Pons (tissue), 1 donor: ENCODE measurements around the gene GTF2E1.
"Not testable (repeated sequence)": the region's sequence is repeated elsewhere in the genome, so short reads cannot be mapped to it uniquely, and the experiment has no call there.

Experiments used
- DNase-seq: peaks from one replicate; pipeline ENCODE4 v3.0.0-alpha.2; 2016; ENCODE audit warnings: low spot score

Gene GTF2E1

DNA sequence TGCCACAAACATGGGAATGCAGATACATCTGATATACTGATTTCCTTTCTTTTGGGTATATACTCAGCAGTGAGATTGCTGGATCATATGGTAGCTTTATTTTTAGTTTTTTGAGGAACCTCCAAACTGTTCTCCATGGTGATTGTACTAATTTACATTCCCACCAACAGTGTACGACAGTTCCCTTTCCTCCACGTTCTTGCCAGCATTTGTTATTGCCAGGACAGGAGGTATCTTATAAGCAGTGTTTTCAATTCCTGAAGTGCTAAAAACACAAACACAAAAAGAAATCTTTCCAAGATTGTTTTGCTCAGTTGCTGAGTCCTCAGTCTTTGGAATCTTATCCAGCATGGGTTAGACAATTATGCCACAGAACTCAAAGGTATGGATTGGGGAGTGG is 13.5 kb downstream of the GTF2E1 start:
- no peak for DNase-seq

DNA sequence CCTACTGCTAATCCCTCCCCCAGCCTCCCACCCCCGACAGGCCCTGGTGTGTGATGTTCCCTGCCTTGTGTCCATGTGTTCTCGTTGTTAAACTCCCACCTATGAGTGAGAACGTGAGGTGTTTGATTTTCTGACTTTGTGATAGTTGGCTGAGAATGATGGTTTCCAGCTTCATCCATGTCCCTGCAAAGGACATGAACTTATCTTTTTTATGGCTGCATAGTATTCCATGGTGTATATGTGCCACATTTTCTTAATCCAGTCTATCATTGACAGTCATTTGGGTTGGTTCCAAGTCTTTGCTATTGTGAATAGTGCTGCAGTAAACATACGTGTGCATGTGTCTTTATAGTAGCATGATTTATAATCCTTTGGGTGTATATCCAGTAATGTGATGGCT is 16.0 kb downstream of the GTF2E1 start:
- not testable (repeated sequence) for DNase-seq

DNA sequence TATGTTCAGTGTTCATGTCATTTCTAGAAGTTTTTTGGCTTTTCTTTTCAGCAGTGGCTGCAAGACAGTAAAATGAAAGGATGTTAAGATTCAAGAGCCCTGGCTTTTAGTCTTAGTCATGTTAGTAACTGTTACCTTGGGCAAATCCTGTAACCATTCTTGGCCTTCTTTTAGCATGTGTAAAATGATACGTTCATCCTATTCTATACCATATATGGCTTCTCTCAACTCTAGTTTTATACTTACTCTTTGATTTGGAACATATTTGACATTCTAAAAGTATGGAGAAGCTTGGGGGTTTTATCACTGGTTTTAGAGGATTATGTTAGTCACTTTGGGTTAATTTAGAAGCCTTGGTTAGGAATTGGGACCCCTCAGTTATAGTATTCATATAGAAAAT is 20.1 kb downstream of the GTF2E1 start:
- DNase-seq = no peak

DNA sequence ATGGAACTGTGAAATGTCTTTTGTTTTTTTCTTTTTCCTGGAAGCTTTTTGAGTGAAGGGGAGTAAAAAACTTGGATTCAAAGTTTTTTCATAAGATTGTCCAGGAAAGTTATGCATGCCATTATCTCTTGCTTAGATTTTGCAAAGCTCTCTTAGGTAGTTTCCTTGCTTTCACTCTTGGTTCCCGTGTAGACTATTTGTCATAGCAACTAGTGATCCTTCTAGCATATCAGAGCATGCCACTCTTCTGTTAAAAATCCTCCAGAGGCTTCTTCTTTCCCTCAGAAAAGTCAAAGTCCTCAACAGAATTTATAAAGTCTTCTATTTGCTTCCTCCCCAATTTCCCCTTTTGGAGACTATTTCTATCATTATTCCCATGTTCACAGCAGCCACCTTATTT is 21.1 kb downstream of the GTF2E1 start:
- DNase-seq = no peak

DNA sequence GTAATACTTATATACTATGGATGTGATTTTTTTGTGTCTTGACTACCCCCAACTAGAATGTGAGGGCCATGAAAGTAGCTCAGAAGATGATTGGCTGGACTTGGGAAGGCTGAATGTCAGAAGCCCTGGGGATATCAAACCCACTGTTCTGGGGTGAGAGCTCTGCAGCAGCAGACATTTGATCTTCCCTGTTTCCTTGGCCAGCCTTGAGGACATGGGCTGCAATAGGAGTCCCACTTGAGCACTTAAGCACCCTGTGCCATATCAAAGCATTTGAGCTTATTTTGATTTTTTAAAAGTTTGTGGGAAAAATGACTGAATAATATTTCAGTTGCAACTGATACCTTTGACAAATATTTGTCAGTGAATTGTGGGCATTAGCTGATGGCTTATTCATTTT is 21.7 kb downstream of the GTF2E1 start:
- no peak for DNase-seq

DNA sequence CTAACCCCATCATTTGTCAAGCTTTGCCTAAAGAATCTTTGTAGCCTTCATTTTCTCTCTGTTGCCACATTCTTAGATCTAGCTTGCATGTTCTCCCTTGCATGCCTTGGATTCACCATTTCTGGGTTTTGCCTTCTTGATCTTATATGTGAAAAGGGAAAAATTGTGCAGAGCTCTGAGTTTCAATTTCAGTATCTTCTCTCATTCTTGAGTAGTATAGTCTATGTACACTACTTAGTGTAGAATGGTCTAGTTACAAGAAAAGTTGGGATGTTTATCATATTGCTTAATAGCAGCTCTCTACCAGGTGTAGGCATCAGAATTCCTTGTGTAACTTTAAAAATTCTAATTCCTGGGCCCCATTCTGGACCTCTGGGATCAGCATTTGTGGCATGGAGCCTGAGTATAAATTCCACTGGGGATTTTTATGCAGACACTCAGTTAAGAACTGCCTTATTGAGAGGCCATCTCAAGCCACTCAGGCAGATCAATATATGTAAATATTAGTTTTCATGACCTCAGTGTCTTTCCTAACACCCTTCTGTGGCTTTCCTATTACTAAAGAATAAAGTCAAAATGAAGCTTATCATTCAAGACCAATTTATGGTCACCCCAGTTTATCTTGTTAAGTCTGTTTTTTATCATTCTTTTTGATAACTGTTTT is 23.4 kb downstream of the GTF2E1 start:
- DNase-seq = no peak

DNA sequence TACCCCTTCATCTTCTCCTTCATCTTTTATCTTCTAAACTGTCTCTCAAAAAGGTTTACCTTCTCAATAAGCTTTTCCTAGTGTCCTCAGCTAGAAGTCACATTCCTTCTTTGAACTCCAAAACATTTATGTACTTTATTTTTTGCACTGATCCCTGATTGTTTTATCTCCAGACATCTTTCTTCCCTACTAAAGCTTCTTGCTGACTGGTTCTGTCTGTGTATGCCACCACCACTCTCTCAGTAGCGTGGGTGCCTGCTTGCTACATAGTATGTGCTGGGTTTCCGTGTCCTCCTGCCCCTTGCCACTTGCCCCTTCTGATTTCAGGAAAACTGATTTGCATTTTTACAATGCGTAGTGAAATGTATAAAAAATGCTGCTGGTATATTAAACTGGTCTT is 24.0 kb downstream of the GTF2E1 start:
- no peak for DNase-seq

DNA sequence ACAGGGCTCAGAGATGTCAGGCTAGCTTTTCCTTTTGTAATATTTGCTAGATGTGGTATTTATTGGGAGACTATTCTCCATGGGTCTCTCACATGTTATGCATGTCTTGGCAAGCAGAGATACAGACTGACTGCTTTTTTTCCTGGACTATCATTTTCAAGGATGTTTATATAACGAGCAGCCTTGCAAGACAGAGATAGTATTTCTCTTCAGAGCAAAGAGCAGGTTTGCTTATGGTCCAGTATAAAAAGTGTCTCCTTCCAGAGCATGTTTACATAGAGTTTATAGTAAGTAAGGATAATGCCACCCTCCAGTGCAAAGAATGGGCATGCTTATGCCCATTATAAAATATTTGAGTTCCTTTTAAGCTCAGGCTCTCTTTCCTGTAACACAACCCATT is 24.6 kb downstream of the GTF2E1 start:
- DNase-seq = no peak

DNA sequence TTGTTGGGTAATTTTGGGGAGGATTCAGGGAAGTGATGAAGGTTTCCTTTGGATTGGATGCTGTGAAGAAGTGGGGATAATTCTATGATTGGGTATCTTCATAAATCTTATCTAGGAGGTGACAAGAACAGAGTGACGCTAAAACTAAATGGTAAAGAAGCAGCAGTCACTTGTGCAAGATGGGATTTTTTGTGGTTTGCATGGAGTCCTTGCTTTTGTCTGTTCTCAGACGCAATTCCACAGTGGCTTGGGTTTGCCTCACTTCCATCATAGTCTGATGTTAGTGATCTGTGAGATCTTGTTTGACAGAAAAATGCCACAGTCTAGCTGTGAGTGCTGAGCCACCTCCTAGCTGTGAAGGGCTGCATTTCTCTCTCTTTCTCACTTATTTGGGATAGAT is 26.9 kb downstream of the GTF2E1 start:
- no peak for DNase-seq

DNA sequence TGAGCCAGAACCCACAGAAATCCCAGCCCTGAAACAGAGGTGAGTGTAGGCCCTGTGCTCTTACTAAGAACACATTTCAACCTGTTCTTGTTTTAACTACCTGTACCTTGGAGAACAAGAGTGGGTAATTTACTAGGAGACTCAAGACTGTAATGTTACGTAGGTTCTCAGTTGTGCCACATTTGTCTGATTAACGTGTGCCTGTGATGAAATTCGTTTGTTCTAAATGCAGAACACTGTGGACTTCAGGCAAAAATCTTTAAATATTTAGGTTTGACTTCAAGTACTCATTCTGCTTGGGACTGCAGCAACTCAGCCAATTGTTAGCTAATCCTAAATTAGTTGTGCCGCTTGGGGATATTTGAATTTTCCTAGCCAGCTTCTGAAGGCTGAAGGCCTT is 28.3 kb downstream of the GTF2E1 start:
- no peak for DNase-seq

DNA sequence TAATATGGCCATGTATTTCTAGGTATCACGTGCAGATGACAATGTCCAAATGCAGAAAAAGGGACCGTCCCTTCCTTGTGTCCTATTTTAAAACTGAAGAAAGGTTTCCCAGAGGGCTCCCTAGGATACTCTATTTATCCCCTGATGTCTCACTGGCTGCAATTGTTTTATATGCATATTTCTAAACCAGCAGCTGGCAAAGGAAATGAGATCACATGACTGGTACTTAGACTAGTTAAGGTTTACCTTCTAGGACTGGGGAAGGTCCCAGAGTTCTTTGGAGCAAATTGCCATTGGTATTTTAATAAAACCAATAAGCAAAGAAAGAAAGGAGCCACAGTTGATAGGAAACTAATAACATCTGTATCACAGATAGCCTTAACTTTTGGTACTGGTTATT is 29.5 kb downstream of the GTF2E1 start:
- DNase-seq = no peak

DNA sequence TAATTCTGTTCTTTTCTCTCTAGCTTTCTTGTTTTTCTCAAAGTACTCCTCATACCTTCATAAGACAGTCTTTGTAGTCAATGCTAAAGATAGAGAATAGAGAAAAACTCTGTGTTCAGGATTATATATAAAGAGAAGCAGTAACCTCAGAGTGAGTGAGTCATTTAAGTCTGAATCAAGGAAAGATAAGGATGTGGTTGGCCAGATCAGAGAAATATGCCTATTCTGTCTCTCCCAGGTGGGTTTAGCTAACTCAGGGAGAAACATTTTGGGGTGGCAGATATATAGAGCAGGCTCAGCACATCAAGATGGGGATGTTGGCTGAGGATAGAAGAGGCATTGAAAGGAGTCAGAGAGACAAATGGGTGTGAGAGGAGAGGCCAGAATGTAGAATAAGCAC is 31.4 kb downstream of the GTF2E1 start:
- no peak for DNase-seq

DNA sequence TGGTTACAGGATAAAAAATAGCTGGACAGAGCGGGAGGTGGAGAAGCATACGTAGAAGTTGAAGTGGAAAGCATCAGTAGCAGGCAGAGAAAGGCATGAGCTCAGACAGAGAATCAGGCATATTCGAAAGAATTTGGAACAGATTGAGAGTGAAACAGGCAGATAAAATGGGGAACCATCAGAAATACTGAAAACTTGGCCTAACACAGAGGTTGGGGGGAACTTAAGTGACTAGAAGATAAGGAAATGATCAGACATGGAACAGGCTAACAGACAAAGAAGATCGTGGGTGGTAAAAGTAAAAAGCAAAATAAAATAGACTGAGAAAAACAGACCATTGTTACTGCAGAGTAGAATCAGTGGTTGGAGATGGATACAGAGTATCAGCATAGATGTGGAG is 32.9 kb downstream of the GTF2E1 start:
- DNase-seq = no peak

DNA sequence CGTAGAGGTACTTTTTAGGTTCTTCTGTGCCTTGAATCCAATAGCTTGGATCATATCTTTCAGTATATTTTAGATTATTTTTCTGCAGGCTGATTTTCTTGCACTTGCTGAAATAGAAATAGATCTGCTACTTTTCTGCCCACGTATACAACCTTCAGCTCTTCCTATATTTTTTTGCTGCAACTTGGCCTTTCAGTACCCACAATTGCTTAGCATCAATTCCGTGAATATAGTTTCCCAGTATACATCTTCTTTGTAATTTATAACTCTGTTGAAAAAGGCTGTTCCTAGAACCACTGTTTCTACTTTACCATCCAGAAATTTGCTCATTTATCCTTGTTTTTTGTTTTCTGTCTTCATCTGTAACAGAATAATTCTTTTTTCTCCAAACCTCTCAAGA is 36.2 kb downstream of the GTF2E1 start:
- DNase-seq = no peak

DNA sequence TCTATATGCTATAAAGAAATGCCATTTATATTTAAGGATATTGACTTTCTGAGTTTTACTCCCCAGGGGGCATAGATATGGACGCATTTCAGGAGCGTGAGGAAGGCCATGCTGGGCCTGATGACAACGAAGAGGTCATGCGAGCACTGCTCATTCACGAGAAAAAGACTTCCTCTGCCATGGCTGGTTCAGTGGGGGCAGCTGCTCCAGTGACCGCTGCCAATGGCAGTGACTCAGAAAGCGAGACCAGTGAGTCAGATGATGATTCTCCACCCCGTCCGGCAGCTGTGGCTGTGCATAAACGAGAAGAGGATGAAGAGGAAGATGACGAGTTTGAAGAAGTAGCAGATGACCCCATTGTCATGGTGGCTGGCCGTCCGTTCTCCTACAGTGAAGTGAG is 38.4 kb downstream of the GTF2E1 start:
- no peak for DNase-seq

DNA sequence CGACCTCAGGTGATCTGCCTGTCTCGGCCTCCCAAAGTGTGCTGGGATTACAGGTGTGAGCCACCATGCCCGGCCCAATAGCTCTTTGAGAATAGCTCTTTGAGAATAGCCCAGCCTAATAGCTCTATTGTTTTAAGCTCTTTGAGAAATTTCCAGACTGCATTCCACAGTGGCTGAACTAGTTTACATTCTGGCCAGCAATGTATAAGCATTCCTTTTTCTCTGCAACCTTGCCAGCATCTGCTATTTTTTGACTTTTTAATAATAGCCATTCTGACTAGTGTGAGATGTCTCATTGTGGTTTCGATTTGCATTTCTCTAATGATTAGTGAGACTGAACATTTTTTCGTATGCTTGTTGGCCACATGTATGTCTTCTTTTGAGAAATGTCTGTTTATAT is 43.3 kb downstream of the GTF2E1 start:
- not testable (repeated sequence) for DNase-seq

DNA sequence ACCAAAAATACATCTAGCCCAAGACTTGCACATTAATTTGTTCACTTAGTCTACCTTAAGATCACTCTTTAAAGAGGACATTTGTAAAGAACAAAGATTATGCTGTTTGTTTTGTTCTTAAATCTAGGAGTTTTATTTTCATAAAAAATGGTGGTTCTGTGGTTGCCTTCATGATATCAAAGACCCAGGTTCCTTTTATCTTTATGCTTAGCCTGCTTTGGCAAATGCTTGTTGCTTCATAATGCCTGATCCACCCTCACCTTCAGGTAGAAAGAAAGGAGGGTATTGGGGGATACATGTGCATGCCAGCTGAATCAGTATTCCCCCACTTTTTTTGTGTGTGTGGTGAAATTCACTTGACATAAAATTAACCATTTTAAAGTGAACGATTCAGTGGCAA is 48.5 kb downstream of the GTF2E1 start:
- no peak for DNase-seq

DNA sequence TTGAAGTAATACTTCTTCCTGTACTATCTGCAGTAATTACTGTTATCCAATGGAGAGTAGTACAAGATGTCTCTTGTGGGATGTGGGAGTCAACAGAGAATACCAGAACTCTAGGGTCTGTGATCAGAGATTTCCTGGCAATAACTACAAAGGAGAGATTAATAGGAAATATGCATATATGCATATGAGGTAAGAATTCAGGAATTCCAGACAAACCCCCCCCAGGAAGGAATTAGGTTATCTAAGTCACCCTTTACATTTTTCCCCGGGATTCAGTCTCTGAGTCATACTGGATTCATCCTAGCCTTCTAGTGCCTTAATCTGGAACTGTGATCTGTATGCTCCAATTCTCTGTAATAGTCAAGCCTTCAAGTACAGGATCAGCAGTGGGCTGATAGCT is 49.4 kb downstream of the GTF2E1 start:
- DNase-seq = no peak

DNA sequence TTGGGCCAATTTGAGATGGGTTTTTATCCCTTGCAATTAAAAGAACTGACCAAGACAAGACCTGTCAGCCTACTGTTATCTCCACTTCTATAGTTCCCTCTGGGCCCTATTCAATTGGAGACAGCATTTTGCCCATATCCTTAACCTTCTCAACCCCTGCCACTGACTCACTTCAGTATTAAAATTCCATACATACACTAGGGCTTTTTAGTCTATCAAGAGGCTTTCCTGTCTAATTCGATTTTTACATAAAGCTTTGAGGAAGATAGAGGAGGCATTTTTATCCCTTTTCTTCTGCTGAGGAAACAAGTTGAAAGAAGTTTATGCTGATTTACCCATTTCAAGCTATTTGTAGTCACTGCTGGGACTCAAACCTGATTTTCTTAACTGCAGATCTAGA is 51.1 kb downstream of the GTF2E1 start:
- no peak for DNase-seq

DNA sequence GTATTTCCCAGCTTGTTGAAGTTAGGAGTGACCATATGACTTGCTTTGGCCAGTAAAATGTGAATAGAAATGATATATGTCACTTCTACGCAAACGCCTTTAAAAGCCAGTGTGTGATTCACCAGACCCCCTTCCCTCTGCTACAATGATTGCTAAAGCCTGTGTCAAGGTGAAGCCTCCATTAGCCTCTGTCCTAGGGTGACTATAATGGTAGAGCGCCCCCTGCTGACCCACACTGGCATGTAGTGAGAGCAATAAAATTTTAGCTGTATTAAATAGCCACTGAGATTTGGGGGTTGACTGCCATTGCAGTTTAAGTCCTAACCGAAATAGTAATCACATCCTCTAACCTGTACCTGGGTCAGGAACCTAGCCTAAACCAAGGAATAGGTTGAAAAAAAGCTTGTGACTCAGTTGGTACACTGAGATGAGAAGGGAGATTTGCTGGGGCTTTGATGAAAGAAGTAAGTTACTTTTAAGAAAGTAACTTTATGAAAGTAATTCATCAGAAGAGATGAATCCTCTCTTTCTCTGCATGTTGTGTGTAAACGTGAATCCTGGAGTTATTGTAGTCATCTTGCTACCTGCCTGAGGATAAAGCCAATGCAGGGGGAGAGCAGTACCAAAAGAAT is 52.6 kb downstream of the GTF2E1 start:
- DNase-seq = peak; percentile 83

DNA sequence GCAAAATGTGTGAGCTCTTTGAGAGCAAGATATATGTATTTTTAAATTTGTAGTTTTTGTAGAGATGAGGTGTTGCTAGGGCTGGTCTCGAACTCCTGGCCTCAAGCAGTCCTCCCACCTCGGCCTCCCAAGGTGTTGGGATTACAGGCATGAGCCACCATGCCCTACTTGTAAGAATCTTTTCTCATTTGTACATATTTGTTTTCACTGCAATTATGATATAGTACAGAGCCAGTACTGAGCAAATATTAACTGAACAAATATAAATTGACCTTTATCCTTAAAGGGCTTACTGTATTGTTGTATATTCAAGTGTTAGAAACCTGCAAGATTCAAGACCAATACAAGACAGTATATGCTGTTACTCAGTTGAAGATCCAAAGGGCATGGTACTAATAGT is 53.4 kb downstream of the GTF2E1 start:
- no peak for DNase-seq

DNA sequence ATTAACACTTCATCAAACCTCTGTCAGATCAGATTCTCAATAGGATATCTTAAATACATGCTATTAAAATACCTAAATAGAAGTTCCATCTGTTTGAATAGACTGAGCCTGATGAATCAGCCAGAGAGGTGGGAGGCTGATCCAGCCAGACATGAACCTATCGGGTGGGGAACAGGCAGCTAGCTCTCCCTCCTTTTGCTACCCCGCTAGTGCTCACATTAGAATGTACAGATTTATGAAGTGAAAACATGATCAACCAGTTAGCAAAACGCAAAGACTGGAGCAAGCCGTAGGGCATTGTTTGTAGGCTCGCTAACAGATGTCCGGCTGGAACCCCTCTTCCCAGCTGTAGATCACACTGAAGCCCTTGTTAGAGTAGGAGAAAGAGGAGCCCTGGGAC is 54.4 kb downstream of the GTF2E1 start:
- DNase-seq = no peak

DNA sequence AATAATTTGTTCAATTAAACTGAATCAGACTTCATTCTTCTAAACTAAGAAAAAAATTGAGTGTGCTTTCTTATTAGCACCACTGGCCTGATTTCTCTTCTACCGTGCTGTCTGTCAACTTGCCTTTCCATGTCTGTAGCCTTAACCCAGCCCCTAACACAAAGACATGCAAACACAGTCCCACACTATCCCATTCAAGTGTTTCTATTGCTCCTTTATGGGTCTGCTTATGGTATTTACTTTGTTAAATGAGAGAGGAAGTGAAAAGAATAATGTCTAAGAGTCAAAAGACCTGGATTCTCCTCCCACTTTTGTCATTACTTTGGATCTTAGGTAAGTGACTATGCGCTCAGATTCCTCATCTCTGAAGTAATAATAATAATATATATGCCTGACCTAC is 55.3 kb downstream of the GTF2E1 start:
- DNase-seq = no peak

DNA sequence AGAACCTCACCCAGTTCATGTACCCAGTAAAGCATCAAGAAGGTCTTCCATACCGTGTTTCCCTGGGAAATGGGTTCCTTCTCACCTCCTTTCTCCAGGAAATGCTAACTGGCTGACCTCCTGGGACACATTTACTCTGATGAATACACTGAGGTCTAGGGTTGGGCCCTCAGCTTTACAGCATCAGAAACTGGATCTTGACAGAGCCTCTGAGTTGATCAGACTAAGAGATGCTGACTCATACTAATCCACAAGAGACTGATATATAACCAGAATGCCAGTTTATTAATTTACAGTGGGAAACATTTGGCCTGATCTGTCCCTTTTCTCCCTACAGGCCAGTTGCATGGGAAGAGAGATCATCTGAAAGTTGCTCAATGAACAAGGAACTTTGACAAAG is 55.8 kb downstream of the GTF2E1 start:
- DNase-seq = no peak
